Lung (tissue), 12 donors: ENCODE data around the gene EFNA2. TPM values are rescaled to one million over a fixed set of nuclear protein-coding genes. Genes with fewer than 3 reads are reported as not detected.

Experiments
- ATAC-seq: fragments of 200-7000 bp; cut with Tn5 transposase; one replicate; pipeline ENCODE4 v1.9.1; 2020; ENCODE audit warnings: moderate number of reproducible peaks; ENCODE audit not compliant: insufficient read depth, low FRiP score
- DNase-seq, 3 donors: peaks; one replicate each; pipeline ENCODE4 v3.0.0-alpha.2; 2013 to 2017
- H3K27ac ChIP-seq, 2 donors: one replicate each; pipeline ENCODE4 v1.5.1; 2013; ENCODE audit warnings: mild to moderate bottlenecking in 2 of 2, moderate library complexity in 2 of 2, control low read depth in 1 of 2, inconsistent platforms in 1 of 2, low read depth in 1 of 2, low read length in 1 of 2
- H3K27me3 ChIP-seq, 3 donors: one replicate each; pipeline ENCODE4 v1.5.1; 2013; ENCODE audit warnings: low read length in 2 of 3; ENCODE audit not compliant: control insufficient read depth in 3 of 3, insufficient read depth in 3 of 3
- H3K36me3 ChIP-seq, 4 donors: one replicate each; pipeline ENCODE4 v1.5.1; 2013; ENCODE audit warnings: low read length in 4 of 4, mild to moderate bottlenecking in 1 of 4, moderate library complexity in 1 of 4; ENCODE audit not compliant: control insufficient read depth in 4 of 4, insufficient read depth in 4 of 4
- H3K4me1 ChIP-seq, 5 donors: one replicate each; pipeline ENCODE4 v1.5.1; 2013; ENCODE audit warnings: low read length in 5 of 5, mild to moderate bottlenecking in 2 of 5, moderate library complexity in 1 of 5; ENCODE audit not compliant: control insufficient read depth in 5 of 5, insufficient read depth in 5 of 5
- H3K4me3 ChIP-seq: one replicate; pipeline ENCODE4 v1.5.1; 2013; ENCODE audit warnings: mild to moderate bottlenecking, control low read depth, moderate library complexity
- H3K9ac ChIP-seq, 2 donors: one replicate each; pipeline ENCODE4 v1.5.1; 2013; ENCODE audit warnings: low read length in 2 of 2, control low read depth in 1 of 2; ENCODE audit not compliant: insufficient read depth in 1 of 2
- H3K9me3 ChIP-seq, 4 donors: one replicate each; pipeline ENCODE4 v1.5.1; 2013; ENCODE audit warnings: low read length in 3 of 4, mild to moderate bottlenecking in 1 of 4, moderate library complexity in 1 of 4; ENCODE audit not compliant: control insufficient read depth in 4 of 4, insufficient read depth in 3 of 4
- CTCF ChIP-seq: IDR thresholded peaks from 2 replicates; pipeline ENCODE4 v1.5.1; 2012; ENCODE audit warnings: mild to moderate bottlenecking; ENCODE audit errors: control extremely low read depth, extremely low read depth
- WGBS, 2 donors: extraction: QIAGEN DNeasy Blood & Tissue Kit; methylation state at CpG; one replicate each; pipeline ENCODE4 v1.1.7; 2013; 5-methylcytosine and 5-hydroxymethylcytosine counted together
- polyA plus RNA-seq, 2 donors: library from polyadenylated mRNA; stranded (reverse); fragments of 200-250 nt; gene quantifications; one replicate each; pipeline ENCODE4 v1.2.1, GENCODE V29; 2013
- total RNA-seq, 2 donors: library from RNA; depleted of rRNA in 1 of 2; stranded (reverse); fragments of >200 nt in 1 of 2; gene quantifications; one replicate each; pipeline ENCODE4 v1.2.1, GENCODE V29; 2014 to 2021
- donor health status: control.
- donor health status: control.
- donor health status: Bipolar disorder and iron deficiency.
- donor health status: healthy.
- donor health status: DM: yes; HTN: yes; CAD: no.

Gene EFNA2
- total and polyA plus RNA-seq, 4 donors = 0.37 TPM; not detected in 3

- DNase-seq (peak in 2 of 3 donors; percentile 56), ATAC-seq (no peak)
- Histone ChIP-seq H3K4me3 (no peak overlapping the region), H3K36me3 (peaks cover 0 to 4% (median 0%) of the 10 kb centered on the region in 4 donors), H3K27ac (peak overlapping the region; percentile 78 to 90), H3K27me3 (no peaks in the 10 kb centered on the region), H3K4me1 (peaks cover 9 to 69% (median 39%) of the 10 kb centered on the region in 5 donors), H3K9ac (no peak overlapping the region), H3K9me3 (no peaks in the 10 kb centered on the region)
- WGBS, 2 donors = 72 to 83% methylated on average over 26 of the region's 26 CpGs
- TF ChIP-seq CTCF = no peak
These were observed 20.7 kb upstream of the EFNA2 start for GRCh38 chr19:1264801-1265614.

- peak overlapping the region; percentile 0 for H3K4me3 ChIP-seq
These were observed 20.0 kb upstream of the EFNA2 start for GRCh38 chr19:1265615-1266128.

GRCh38 chr19:1266129-1266915 lies 19.4 kb upstream of the EFNA2 start:
- ATAC-seq = peak; percentile 46
- no peaks in the 10 kb centered on the region for H3K9me3 ChIP-seq
- H3K36me3 ChIP-seq = peaks cover 0 to 14% (median 8%) of the 10 kb centered on the region in 4 donors
- H3K27me3 ChIP-seq = no peaks in the 10 kb centered on the region
- H3K27ac ChIP-seq = peak overlapping the region; percentile 90 to 92
- no peak overlapping the region for H3K9ac ChIP-seq
- TF ChIP-seq CTCF = no peak
- 2 to 4% methylated on average over 57 to 84 of the region's 84 CpGs for WGBS, 2 donors
- peak overlapping the region; percentile 22 for H3K4me3 ChIP-seq
- H3K4me1 ChIP-seq = peaks cover 16 to 73% (median 42%) of the 10 kb centered on the region in 5 donors
- DNase-seq = peak; percentile 48 to 67 (median 66)

More at GRCh38 chr19:1265615-1266128, 20.0 kb upstream of the EFNA2 start:
- Histone ChIP-seq H3K4me1 (peaks cover 9 to 69% (median 38%) of the 10 kb centered on the region in 5 donors), H3K27ac (peak overlapping the region; percentile 90 to 92), H3K27me3 (no peaks in the 10 kb centered on the region), H3K36me3 (peaks cover 0 to 7% (median 2%) of the 10 kb centered on the region in 4 donors), H3K9ac (no peak overlapping the region), H3K9me3 (no peaks in the 10 kb centered on the region)
- peak in 2 of 3 donors; percentile 24 to 42 for DNase-seq
- TF ChIP-seq CTCF = no peak
- ATAC-seq = no peak
- WGBS, 2 donors = 15 to 25% methylated on average over 25 to 28 of the region's 28 CpGs
